GM23248 (cell line): Measurements from ENCODE around the gene CHST14. TPM values are rescaled to one million over a fixed set of nuclear protein-coding genes. Genes with fewer than 3 reads are reported as not detected.
A peak's percentile ranks its signal among the peaks of the same experiment; 100 is the strongest.

Experiments
- DNase-seq: peaks from one replicate; pipeline ENCODE4 v3.0.0-alpha.2; 2015
- H2AFZ ChIP-seq: fragments of 200-600 bp; sonication (generic); 2 replicates; pipeline ENCODE4 v1.6.1; 2016; ENCODE audit warnings: antibody characterized with exemption
- H3F3A ChIP-seq: fragments of 200-600 bp; sonication (generic); 2 replicates; pipeline ENCODE4 v1.6.1; 2016; ENCODE audit warnings: mild to moderate bottlenecking, antibody characterized with exemption, mixed run types; ENCODE audit not compliant: insufficient read depth
- H3K27ac ChIP-seq: fragments of 200-600 bp; sonication (generic); 2 replicates; pipeline ENCODE4 v1.5.1; 2016; ENCODE audit warnings: mild to moderate bottlenecking
- H3K27me3 ChIP-seq: fragments of 200-600 bp; sonication (generic); replicated peaks from 2 replicates; pipeline ENCODE4 v1.6.1; 2016; ENCODE audit warnings: mild to moderate bottlenecking; ENCODE audit not compliant: insufficient read depth
- H3K36me3 ChIP-seq: fragments of 200-600 bp; sonication (generic); 2 replicates; pipeline ENCODE4 v1.6.1; 2016; ENCODE audit warnings: low read depth, mild to moderate bottlenecking
- H3K4me1 ChIP-seq: fragments of 200-600 bp; sonication (generic); 2 replicates; pipeline ENCODE4 v1.6.1; 2016; ENCODE audit warnings: mild to moderate bottlenecking; ENCODE audit not compliant: insufficient read depth
- H3K4me2 ChIP-seq: fragments of 200-600 bp; sonication (generic); one replicate; pipeline ENCODE4 v1.6.1; 2016; ENCODE audit warnings: mild to moderate bottlenecking; ENCODE audit not compliant: unreplicated experiment
- H3K4me3 ChIP-seq: fragments of 200-600 bp; sonication (generic); 2 replicates; pipeline ENCODE4 v1.5.1; 2016; ENCODE audit warnings: mild to moderate bottlenecking
- H3K79me2 ChIP-seq: fragments of 200-600 bp; sonication (generic); 2 replicates; pipeline ENCODE4 v1.6.1; 2016; ENCODE audit warnings: mild to moderate bottlenecking; ENCODE audit not compliant: insufficient read depth
- H3K9ac ChIP-seq: fragments of 200-600 bp; sonication (generic); 2 replicates; pipeline ENCODE4 v1.6.1; 2016; ENCODE audit warnings: mild to moderate bottlenecking
- H3K9me2 ChIP-seq: fragments of 200-600 bp; sonication (generic); 2 replicates; pipeline ENCODE4 v1.6.1; 2016; ENCODE audit warnings: mixed run types, mild to moderate bottlenecking, moderate library complexity; ENCODE audit not compliant: insufficient read depth
- H3K9me3 ChIP-seq: fragments of 200-600 bp; sonication (generic); one replicate; pipeline ENCODE4 v1.6.1; 2017; ENCODE audit warnings: low read depth
- H4K20me1 ChIP-seq: fragments of 200-600 bp; sonication (generic); 2 replicates; pipeline ENCODE4 v1.6.0; 2016; ENCODE audit not compliant: insufficient read depth
- EZH2 ChIP-seq: fragments of 200-600 bp; sonication (generic); IDR thresholded peaks from 2 replicates; pipeline ENCODE4 v1.6.1; 2018; ENCODE audit warnings: antibody characterized with exemption, mild to moderate bottlenecking; ENCODE audit not compliant: insufficient read depth, poor library complexity, severe bottlenecking
- EZH2phosphoT487 ChIP-seq: fragments of 200-600 bp; sonication (generic); IDR thresholded peaks from 2 replicates; pipeline ENCODE4 v1.6.1; 2018; ENCODE audit warnings: antibody characterized with exemption, moderate library complexity, mild to moderate bottlenecking, low read depth; ENCODE audit not compliant: insufficient read depth
- WGBS, 2 experiments: methylation state at CpG; one replicate each; pipeline ENCODE4 v1.1.6; 2015 to 2017; ENCODE audit warnings: low lambda C conversion rate in 2 of 2, low coverage in 1 of 2; ENCODE audit errors: missing lambda C conversion rate in 2 of 2; 5-methylcytosine and 5-hydroxymethylcytosine counted together
- in situ Hi-C: fragments of 300-500 bp; cut with MboI; formaldehyde crosslinking; loops from 2 replicates; pipeline ENCODE4 v1.15.0; 2020
- polyA plus RNA-seq: library from polyadenylated mRNA; unstranded; fragments of >200 nt; fragmentation: Nextera tagmentation; extraction: Ambion mirVana; gene quantifications from 2 replicates; pipeline ENCODE4 v1.2.1, GENCODE V29; 2016
- total RNA-seq: library from RNA; depleted of rRNA; stranded (reverse); fragments of >200 nt; shearing (Covaris generic); gene quantifications from 2 replicates; pipeline ENCODE4 v1.2.3, GENCODE V29; 2014

CHST14 gene
- total and polyA plus RNA-seq, 2 experiments from 2014 or later = 18.7 to 26.6 TPM

- Histone ChIP-seq H3K9me3 (no peaks in the 10 kb centered on the region), H2AFZ (peak overlapping the region; percentile 92), H3K4me1 (no peaks in the 10 kb centered on the region), H3K4me3 (peak overlapping the region; percentile 49), H3K9ac (peak overlapping the region; percentile 42; the same call in 1 of the 2 replicates), H3K79me2 (no peaks in the 10 kb centered on the region), H4K20me1 (no peaks in the 10 kb centered on the region), H3K36me3 (no peaks in the 10 kb centered on the region), H3K27ac (no peak overlapping the region), H3K9me2 (no peaks in the 10 kb centered on the region), H3K27me3 (0 out of 2 replicates have a peak, but pooled peaks cover 7% of the 10 kb centered on the region), H3K4me2 (peak overlapping the region; percentile 82), H3F3A (no peaks in the 10 kb centered on the region; the same call in 1 of the 2 replicates)
- TF ChIP-seq EZH2phosphoT487 (no peak), EZH2 (no peak)
- in situ Hi-C loops = no loop called here
- DNase-seq = peak; percentile 91
- 2 to 3% methylated on average over 30 of the region's 30 CpGs for WGBS, 2 experiments
Observed at GRCh38 chr15:40506964-40507571, 36.3 kb downstream of the CHST14 start.

GRCh38 chr15:40508216-40508615 lies 37.4 kb downstream of the CHST14 start:
- TF ChIP-seq EZH2phosphoT487 (no peak), EZH2 (no peak)
- Histone ChIP-seq H3K79me2 (no peaks in the 10 kb centered on the region), H3K4me1 (no peaks in the 10 kb centered on the region), H3K27me3 (0 out of 2 replicates have a peak, but pooled peaks cover 7% of the 10 kb centered on the region), H3F3A (no peaks in the 10 kb centered on the region; the same call in 1 of the 2 replicates), H3K9ac (no peak overlapping the region), H4K20me1 (no peaks in the 10 kb centered on the region), H2AFZ (no peak overlapping the region), H3K27ac (no peak overlapping the region), H3K4me3 (no peak overlapping the region), H3K36me3 (no peaks in the 10 kb centered on the region), H3K9me3 (no peaks in the 10 kb centered on the region), H3K9me2 (no peaks in the 10 kb centered on the region), H3K4me2 (no peak overlapping the region)
- in situ Hi-C loops = no loop called here
- DNase-seq = no peak
- WGBS, 2 experiments = 84 to 86% methylated on average over 1 of the region's 1 CpG

GRCh38 chr15:40510201-40510600 lies 39.4 kb downstream of the CHST14 start:
- DNase-seq = peak; percentile 18
- Histone ChIP-seq H3K27ac (no peak overlapping the region), H3F3A (no peaks in the 10 kb centered on the region; the same call in 1 of the 2 replicates), H3K9me2 (no peaks in the 10 kb centered on the region), H3K27me3 (0 out of 2 replicates have a peak, but pooled peaks cover 7% of the 10 kb centered on the region), H3K4me2 (no peak overlapping the region), H3K4me1 (no peaks in the 10 kb centered on the region), H3K4me3 (no peak overlapping the region), H3K79me2 (no peaks in the 10 kb centered on the region), H4K20me1 (no peaks in the 10 kb centered on the region), H3K9me3 (no peaks in the 10 kb centered on the region), H2AFZ (no peak overlapping the region), H3K9ac (no peak overlapping the region), H3K36me3 (no peaks in the 10 kb centered on the region)
- in situ Hi-C loops = no loop called here
- TF ChIP-seq EZH2phosphoT487 (no peak), EZH2 (no peak)
- WGBS, 2 experiments = 62 to 73% methylated on average over 2 of the region's 2 CpGs

- in situ Hi-C loops = no loop called here
- H2AFZ ChIP-seq = peak overlapping the region; percentile 81
- 24 to 28% methylated on average over 22 of the region's 22 CpGs for WGBS, 2 experiments
- peak overlapping the region; percentile 71 for H3K4me3 ChIP-seq
- H3K27ac ChIP-seq = no peak overlapping the region
- H3K36me3 ChIP-seq = no peaks in the 10 kb centered on the region
- H3K4me1 ChIP-seq = no peaks in the 10 kb centered on the region
- no peaks in the 10 kb centered on the region for H3K79me2 ChIP-seq
- 0 out of 2 replicates have a peak, but pooled peaks cover 7% of the 10 kb centered on the region for H3K27me3 ChIP-seq
- H3K9ac ChIP-seq = peak overlapping the region; percentile 47; the same call in 1 of the 2 replicates
- H4K20me1 ChIP-seq = no peaks in the 10 kb centered on the region
- no peaks in the 10 kb centered on the region for H3K9me3 ChIP-seq
- TF ChIP-seq EZH2phosphoT487 = no peak
- no peak for TF ChIP-seq EZH2
- peak overlapping the region; percentile 81 for H3K4me2 ChIP-seq
- H3F3A ChIP-seq = no peaks in the 10 kb centered on the region; the same call in 1 of the 2 replicates
- no peaks in the 10 kb centered on the region for H3K9me2 ChIP-seq
- no peak for DNase-seq
Observed at GRCh38 chr15:40511093-40511471, 40.3 kb downstream of the CHST14 start.
